Raji (cell line): ENCODE data around the gene KRTAP23-1.

ENCODE experiments used
- POLR2A ChIP-seq: IDR thresholded peaks from 2 replicates; pipeline ENCODE4 v1.6.1; 2011; ENCODE audit warnings: low read depth, low read length, control low read depth; ENCODE audit not compliant: insufficient read depth

The KRTAP23-1 gene, protein sequence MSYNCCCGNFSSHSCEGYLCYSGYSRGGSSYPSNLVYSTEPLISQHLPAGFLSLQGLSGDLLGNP

DNA sequence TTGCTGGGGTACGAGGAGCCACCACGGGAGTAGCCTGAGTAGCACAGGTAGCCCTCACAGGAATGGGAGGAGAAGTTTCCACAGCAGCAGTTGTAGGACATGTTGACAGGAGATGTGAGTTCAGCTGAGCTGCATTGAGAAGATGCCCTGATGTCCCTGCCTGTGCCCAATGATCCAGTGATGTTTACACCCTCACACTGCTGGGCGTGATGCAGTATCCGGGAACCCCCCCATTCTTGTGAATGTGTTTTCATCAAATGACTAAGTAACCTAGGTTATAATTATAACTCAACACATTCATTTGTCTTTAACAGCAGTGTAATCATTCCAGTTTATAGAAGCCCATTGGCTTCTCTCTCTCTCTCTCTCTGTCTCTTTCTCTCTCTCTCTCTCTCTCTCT is at the start of gene KRTAP23-1:
KRTAP23-1 (minus strand) TSS at position 101 of the 400 bp plus-strand sequence; CDS start at position 101, 0 bp downstream.
- TF ChIP-seq POLR2A = no peak

DNA sequence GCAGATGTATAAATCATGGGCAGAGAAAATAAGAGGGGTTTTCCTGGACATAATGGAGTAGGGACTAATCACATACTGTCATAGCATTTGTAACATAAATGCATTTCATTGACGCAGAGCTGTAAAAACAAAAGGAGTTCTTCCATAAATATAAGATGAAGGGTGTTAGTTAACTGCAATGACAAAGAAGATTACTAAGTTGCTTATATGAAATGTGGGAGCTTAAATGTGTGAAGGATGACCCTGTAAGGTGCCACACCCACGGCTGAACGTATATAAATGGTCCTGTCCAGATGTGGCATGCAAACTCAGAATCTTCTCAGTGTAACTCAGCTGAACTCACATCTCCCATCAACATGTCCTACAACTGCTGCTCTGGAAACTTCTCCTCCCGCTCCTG is 47.3 kb upstream of the KRTAP23-1 start, which contains the start of gene KRTAP13-1:
KRTAP13-1 (plus strand) TSS at position 301 of the 400 bp plus-strand sequence; CDS start at position 357, 56 bp downstream.
- no peak for TF ChIP-seq POLR2A

DNA sequence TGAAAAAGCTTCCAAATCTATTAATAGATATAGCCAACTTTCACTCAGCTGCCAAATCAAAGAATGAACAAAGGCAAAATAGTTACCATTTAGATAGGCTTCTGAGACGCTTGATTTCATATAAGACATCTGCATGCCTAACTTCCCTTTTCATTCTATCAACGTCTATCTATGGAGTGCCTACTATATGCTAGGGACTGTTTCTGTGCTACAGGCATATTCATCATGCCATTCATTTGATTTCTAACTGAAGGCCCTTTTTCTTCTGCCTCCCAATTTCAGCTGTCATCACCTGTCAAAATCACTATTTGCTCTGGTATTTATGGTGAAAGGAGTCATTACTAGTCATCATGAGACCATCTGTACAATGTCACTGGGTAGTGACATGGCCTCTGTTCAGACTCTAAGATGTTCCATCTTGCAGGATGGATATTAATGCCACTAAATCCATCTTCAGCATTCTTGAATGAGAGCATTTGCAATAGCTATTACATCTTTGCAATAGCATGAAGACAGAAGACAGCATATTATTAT is 43.2 kb upstream of the KRTAP23-1 start:
- no peak for TF ChIP-seq POLR2A

DNA sequence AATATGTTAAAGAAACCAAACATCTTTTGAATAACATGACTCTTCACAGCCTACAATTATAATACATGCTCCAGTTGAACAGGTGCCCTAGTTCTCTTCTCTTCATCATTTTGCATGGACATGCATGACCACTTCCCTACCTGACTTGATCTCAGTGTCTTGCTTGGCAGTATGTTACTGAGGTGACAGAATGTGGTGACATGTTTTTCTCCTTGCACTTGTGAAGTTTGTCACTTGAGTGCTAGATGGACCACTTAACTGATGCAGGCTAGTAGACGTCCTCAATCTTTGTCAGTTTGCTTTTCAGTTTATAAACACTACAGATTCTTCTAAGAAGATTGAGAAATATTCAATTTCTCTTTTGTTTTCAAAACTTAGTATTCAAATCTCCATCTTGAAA is 33.8 kb upstream of the KRTAP23-1 start:
- no peak for TF ChIP-seq POLR2A

DNA sequence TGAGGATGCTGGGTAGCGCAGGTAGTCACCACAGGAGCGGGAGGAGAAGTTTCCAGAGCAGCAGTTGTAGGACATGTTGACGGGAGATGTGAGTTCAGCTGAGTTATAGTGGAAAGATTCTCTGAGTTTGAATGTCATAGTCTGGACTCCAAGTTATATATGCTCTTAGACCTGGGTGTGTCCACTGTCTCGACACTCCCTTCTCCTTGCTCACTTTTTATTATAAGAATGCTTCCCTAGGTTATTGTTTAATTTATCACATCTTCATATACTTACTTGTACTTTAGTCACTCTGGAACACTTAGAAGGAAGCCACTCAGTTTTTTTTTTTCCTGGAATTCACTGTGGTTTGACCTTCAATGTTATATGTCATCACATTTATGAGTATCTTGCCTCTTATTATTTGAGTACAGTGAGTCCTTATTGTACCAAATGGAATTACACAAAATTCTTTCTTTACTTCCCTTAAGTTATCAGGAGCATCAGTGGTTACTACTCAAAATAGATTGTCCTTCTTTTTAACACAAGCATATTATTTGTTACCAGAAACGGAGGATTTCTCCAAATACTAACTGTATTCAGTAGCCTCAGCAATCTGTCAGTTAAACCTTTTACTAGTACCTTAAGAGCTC is 23.8 kb upstream of the KRTAP23-1 start, which contains the start of gene KRTAP13-2:
KRTAP13-2 (minus strand) TSS at position 133 of the 632 bp plus-strand sequence; CDS start at position 75, 58 bp downstream.
- TF ChIP-seq POLR2A = no peak

DNA sequence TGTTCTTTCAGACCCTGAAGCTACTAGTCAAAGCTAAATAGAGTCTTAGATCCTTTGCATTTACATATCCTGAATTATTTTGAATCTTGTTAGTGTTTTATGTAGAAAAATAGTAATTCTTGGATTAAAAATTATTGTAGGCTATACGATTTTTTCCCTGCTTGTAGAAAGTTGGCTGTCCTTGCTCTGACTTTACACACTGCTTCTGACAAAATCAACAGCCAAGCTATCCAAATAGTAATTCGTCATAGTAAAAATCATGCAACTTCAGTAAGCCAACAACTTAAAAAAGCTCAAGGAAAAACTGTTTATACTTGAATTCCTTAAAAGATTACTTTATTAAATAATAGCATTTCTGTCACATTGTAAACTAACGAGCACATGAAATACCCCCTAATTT is 7.5 kb upstream of the KRTAP23-1 start:
- no peak for TF ChIP-seq POLR2A

DNA sequence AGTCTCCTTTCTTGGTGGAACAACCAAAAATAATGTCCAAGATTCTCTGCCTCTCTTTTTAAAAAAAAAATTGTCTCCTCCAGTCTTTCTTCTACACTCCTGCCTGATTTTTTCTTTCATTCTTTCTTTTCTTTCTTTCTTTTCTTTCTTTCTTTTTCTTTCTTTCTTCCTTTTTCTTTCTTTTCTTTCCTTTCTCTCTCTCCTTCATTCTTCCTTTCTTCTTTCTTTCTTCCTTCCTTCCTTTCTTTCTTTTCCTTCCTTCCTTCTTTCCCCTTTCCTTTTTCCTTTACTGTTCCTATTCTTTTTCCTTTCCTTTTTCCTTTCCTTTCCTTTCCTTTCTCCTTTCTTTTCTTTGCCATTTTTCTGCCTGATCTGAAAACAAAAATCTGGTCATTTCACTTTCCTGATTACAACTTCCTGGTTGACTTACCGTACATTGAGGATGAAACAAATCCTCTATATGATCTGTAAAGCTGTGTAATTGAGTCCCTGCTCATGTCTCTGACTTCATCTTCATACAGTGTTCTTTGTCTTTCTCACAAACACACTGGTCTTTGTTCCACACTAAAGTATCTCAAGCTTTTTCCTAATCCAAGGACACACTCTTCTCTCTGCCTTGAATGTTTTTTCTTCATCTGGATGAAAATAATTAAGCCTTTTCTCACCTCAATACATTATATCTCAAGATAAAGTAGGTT is 6.1 kb upstream of the KRTAP23-1 start:
- no peak for TF ChIP-seq POLR2A

DNA sequence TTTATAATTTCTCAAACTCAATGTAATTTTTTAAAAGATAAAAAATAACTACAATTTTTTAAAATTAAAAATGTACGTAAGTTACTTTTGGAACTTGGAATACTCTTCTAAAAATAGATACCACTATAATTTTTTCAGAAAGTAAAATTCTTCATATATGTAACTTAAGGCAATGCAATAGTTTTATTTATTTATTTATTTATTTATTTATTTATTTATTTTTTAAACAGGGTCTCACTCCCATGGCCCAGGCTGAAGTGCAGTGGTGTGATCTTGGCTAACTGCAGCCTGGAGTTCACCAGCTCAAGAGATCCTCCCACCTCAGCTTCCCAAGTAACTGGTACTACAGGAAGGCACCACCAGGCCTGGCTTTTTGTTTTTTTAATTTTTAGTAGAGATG is 3.1 kb upstream of the KRTAP23-1 start:
- no peak for TF ChIP-seq POLR2A

DNA sequence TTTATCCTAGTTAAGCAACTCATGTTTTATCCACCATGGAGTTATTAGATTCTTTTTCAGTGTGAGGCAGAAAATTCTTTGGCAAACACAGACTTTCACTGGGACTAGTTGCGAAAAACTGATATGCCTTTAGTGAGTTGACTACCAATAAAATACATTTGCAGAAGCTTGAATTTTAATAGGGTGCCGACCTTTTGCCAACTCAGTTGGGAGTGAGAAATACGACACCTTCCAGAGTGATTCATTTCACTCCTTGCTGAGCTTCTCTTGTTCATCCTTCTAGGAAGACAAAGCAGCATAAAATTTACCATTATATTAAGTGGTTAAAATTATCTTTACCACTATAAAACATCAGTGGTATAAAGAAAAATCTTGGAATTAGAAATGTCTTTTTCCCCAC is 1.2 kb upstream of the KRTAP23-1 start:
- TF ChIP-seq POLR2A = no peak

DNA sequence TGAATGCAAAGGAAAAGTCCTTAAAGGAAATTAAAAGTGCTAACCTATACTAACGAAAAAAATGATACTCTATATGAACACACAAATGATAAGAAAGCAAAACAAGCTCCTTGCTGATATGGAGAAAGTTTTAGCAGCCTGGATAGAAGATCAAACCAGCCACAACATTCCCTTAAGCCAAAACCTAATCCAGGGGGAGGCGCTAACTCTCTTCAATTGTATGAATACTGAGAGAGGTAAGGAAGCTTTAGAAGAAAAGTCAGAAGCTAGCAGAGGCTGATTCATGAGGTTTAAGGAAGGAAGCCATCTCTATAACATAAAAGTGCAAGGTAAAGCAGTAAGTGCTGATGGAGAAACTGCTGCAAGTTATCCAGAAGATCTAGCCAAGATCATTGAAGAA is 3.4 kb downstream of the KRTAP23-1 start:
- no peak for TF ChIP-seq POLR2A

DNA sequence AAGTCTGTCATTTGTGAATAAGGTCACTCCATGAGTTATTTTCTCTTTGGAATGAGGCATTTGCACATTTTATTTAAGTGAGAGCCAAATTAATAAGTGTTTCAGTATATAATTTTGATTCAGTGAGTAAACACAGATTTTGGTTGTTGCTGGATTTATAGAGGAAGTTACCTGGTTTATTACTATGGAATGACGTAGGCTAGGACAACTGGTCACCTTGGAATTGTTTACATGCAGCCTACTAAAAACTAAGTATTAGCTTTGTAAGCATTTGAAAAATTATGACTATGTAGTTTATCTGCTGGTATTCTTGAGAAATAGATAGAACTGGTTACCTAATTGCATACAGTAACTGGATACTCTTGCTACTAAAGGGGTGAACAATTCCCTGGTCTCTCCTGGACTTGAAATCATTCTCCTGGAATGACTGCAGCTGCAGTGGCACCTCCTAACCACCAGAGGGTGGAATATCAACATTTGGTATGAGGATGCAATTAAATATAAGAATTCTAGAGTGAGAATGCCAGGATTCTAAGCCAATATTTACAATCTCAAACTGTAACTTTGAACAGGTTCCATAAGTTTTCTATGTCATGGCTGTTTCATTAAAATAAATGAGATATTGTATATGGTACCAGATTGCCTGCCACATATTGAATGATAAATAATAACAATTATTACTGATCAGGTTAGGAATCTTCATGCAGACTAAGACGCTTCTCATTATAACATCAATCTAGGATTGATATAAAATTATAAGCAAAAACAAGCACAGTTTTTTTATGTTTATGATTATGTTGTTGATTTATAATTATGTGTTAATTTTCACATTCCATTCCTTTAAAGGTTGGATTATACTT is 7.5 kb downstream of the KRTAP23-1 start:
- no peak for TF ChIP-seq POLR2A

DNA sequence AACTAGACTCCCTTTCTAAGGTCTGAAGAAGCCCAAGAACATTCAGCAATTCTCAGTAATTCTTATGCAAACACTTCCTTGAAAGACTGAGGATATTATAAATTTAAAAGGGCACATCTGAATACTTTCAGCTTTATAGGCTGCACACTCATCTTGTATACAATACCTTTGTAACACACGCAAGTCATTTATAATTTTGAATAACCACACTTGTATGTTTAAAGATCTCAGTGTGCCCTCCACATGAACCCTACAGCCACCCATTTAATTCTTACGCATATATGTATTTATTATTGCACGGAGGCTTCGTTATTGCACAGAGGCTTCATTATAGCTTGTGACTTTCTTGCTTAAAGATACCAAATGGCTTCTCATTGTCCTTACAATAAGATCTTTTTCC is 9.7 kb downstream of the KRTAP23-1 start:
- TF ChIP-seq POLR2A = no peak

DNA sequence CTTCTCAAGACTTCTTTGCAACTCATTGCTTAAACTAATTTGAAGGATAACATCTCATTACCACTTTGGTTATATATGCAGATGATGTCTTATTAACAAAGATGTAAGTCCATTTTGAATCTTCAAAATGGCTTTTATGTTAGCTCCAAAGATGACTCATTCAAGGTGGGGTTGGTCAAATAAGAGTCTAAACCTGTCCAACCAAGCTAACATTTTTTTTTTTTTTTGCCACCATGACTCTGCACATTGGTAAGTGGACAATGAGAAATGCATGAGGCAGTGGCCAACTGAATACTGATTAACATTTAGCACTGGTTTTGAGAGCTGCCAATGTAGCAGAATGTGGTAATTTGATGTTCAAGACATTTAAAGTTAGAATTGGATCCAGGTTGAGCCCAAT is 10.6 kb downstream of the KRTAP23-1 start:
- TF ChIP-seq POLR2A = no peak

DNA sequence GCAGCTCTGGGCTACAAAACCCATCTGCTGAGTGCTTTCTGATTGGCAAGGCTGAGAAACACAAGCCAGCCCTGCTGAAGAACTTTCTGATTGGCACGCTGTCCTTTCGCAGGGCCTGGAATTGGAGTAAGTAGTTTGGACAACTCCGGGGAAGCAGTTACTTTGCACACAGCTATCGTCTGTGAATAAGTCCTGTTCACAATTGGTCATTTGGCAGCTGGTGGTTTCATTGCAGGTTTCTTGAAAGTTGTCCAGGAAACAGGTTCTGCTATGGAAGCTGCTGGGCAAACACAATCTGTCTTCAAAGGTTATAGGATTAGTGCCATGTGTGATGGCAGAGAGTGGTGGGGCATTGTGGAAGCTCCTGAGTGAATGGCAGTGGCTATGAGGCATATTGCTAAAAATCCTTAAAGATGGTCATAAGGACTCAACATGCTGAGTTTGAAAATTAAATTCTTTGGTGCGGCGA is 11.1 kb downstream of the KRTAP23-1 start, which contains the start of gene KRTAP27-1:
KRTAP27-1 (minus strand) TSS at position 419 of the 469 bp plus-strand sequence; CDS start at position 393, 26 bp downstream.
- no peak for TF ChIP-seq POLR2A

DNA sequence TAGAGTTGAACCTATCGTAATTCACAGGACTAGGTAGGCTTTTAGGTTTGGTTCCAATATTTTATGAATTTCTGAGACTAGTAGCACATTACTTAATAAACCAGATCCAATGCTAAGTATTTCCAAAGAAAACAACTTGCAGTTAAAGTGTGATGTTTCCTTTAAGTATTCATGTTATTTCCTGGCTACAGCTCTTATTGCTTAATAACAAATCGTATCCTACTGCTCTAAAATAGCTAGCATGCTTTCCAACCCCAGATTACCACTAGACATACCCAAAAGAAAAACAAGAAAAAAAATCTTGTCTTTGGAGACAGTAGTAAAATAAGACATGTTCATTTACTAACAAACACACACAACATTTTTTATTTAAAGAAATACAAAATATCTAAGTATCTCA is 11.8 kb downstream of the KRTAP23-1 start:
- TF ChIP-seq POLR2A = no peak
